NCI-H2081 (cell line): ENCODE measurements around the gene KLHL40.

ENCODE experiments used
- DNase-seq, 2 experiments: peaks; one replicate each; lab custom pipeline; 2025; lab: John Stamatoyannopoulos, UW

Gene KLHL40

GRCh38 chr3:42690191-42690590 lies 4.9 kb downstream of the KLHL40 start:
- DNase-seq, result no peak

- no peak for DNase-seq
Observed at GRCh38 chr3:42690766-42691680, 5.7 kb downstream of the KLHL40 start.

- no peak for DNase-seq
Observed at GRCh38 chr3:42691816-42692666, 6.7 kb downstream of the KLHL40 start.

- no peak for DNase-seq
Observed at GRCh38 chr3:42692667-42693529, 7.6 kb downstream of the KLHL40 start.

- DNase-seq, result no peak
Observed at GRCh38 chr3:42693530-42693930, 8.2 kb downstream of the KLHL40 start.

- DNase-seq, result no peak
Observed at GRCh38 chr3:42694366-42694765, 9.0 kb downstream of the KLHL40 start.

GRCh38 chr3:42696356-42697288 lies 11.3 kb downstream of the KLHL40 start:
- DNase-seq, result no peak

- DNase-seq, result no peak
Observed at GRCh38 chr3:42697289-42698051, 12.1 kb downstream of the KLHL40 start.

GRCh38 chr3:42698216-42698910 lies 13.0 kb downstream of the KLHL40 start:
- DNase-seq, result no peak

GRCh38 chr3:42698911-42699230 lies 13.5 kb downstream of the KLHL40 start:
- DNase-seq, result no peak

GRCh38 chr3:42699511-42699971 lies 14.2 kb downstream of the KLHL40 start:
- no peak for DNase-seq

- DNase-seq, result no peak
Observed at GRCh38 chr3:42700366-42701288, 15.3 kb downstream of the KLHL40 start.

GRCh38 chr3:42701371-42702065 lies 16.2 kb downstream of the KLHL40 start:
- DNase-seq, result no peak

- no peak for DNase-seq
Observed at GRCh38 chr3:42702066-42702951, 17.0 kb downstream of the KLHL40 start, which contains the start of gene HHATL. TSS of gene HHATL (minus strand) at chr3:42702798. CDS start at chr3:42700826, 1,972 bp downstream.

GRCh38 chr3:42702982-42703694 lies 17.8 kb downstream of the KLHL40 start:
- no peak for DNase-seq

- DNase-seq, result no peak
Observed at GRCh38 chr3:42703695-42704025, 18.3 kb downstream of the KLHL40 start.
